ENCODE measurements around the gene PRDM15. TPM values are rescaled to one million over a fixed set of nuclear protein-coding genes. Genes with fewer than 3 reads are reported as not detected.
A peak's percentile ranks its signal among the peaks of the same experiment; 100 is the strongest.

PRDM15 gene
- total and polyA plus RNA-seq, 2 experiments from 2014 or later = 3.0 to 10.6 TPM

DNA sequence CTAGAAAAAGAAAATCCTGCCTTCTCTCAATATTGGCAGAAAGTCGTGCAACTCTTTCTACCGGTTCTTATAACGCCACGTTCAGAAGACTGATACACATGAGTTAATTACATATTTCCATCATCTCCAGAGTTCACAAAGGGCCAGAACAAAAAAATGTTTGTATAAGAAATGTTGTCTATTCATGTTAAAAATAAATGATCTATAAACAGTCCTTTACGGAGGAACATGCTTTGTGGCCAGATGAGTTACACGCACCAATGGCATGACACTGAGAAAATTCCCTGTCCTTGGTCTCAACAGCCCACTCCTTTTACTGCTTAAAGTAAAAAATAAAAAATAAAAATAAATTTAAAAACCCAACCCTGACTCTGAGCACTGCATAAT lies 45.2 kb upstream of the PRDM15 start:
- Histone ChIP-seq H3K27me3 (ENCODE audit: insufficient read depth) (no peaks in the 10 kb centered on the region), H3K79me2 (replicated peaks; ENCODE audit: insufficient read depth) (peaks cover 6% of the 10 kb centered on the region; the same call in 1 of the 2 replicates), H3K9me2 (ENCODE audit: insufficient read depth) (no peaks in the 10 kb centered on the region), H3K27ac (ENCODE audit: low read depth) (0 out of 2 replicates have a peak overlapping the region, but pooled peaks have one; percentile 34), H3F3A (replicated peaks; ENCODE audit: low read depth) (no peaks in the 10 kb centered on the region), H3K4me3 (no peak overlapping the region), H3K4me2 (no peak overlapping the region), H3K4me1 (ENCODE audit: insufficient read depth) (peaks cover 28% of the 10 kb centered on the region), H4K20me1 (replicated peaks; ENCODE audit: insufficient read depth) (no peaks in the 10 kb centered on the region), H3K36me3 (ENCODE audit: insufficient read depth) (no peaks in the 10 kb centered on the region), H2AFZ (no peak overlapping the region)
- H3K4me1 Mint-ChIP-seq = peaks cover 26% of the 10 kb centered on the region
- TF ChIP-seq EZH2phosphoT487 (IDR thresholded peaks at IDR 0.05; ENCODE audit: unreplicated experiment) (no peak), STAT1 (IDR thresholded peaks at IDR 0.05; ENCODE audit: unreplicated experiment) (no peak), NANOG (IDR thresholded peaks at IDR 0.05; ENCODE audit: borderline replicate concordance) (no peak), CREB1 (CRISPR knock-in tag; IDR thresholded peaks at IDR 0.05; ENCODE audit: low read depth) (no peak), EZH2 (IDR thresholded peaks at IDR 0.05; ENCODE audit: low read depth, unreplicated experiment) (no peak), JUNB (IDR thresholded peaks at IDR 0.05; ENCODE audit: unreplicated experiment) (no peak), POLR2AphosphoS5 (IDR thresholded peaks at IDR 0.05; ENCODE audit: low read depth) (no peak), ZNF114 (CRISPR knock-in tag; IDR thresholded peaks at IDR 0.05) (no peak), ZNF331 (CRISPR knock-in tag; IDR thresholded peaks at IDR 0.05; ENCODE audit: low read depth) (no peak)
- TF ChIP-seq, protein P1, sequence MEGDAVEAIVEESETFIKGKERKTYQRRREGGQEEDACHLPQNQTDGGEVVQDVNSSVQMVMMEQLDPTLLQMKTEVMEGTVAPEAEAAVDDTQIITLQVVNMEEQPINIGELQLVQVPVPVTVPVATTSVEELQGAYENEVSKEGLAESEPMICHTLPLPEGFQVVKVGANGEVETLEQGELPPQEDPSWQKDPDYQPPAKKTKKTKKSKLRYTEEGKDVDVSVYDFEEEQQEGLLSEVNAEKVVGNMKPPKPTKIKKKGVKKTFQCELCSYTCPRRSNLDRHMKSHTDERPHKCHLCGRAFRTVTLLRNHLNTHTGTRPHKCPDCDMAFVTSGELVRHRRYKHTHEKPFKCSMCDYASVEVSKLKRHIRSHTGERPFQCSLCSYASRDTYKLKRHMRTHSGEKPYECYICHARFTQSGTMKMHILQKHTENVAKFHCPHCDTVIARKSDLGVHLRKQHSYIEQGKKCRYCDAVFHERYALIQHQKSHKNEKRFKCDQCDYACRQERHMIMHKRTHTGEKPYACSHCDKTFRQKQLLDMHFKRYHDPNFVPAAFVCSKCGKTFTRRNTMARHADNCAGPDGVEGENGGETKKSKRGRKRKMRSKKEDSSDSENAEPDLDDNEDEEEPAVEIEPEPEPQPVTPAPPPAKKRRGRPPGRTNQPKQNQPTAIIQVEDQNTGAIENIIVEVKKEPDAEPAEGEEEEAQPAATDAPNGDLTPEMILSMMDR (conservative IDR thresholded peaks at IDR 0.05; ENCODE audit: low read depth in 2 of 2) = no peak
- TF ChIP-seq, protein P2, sequence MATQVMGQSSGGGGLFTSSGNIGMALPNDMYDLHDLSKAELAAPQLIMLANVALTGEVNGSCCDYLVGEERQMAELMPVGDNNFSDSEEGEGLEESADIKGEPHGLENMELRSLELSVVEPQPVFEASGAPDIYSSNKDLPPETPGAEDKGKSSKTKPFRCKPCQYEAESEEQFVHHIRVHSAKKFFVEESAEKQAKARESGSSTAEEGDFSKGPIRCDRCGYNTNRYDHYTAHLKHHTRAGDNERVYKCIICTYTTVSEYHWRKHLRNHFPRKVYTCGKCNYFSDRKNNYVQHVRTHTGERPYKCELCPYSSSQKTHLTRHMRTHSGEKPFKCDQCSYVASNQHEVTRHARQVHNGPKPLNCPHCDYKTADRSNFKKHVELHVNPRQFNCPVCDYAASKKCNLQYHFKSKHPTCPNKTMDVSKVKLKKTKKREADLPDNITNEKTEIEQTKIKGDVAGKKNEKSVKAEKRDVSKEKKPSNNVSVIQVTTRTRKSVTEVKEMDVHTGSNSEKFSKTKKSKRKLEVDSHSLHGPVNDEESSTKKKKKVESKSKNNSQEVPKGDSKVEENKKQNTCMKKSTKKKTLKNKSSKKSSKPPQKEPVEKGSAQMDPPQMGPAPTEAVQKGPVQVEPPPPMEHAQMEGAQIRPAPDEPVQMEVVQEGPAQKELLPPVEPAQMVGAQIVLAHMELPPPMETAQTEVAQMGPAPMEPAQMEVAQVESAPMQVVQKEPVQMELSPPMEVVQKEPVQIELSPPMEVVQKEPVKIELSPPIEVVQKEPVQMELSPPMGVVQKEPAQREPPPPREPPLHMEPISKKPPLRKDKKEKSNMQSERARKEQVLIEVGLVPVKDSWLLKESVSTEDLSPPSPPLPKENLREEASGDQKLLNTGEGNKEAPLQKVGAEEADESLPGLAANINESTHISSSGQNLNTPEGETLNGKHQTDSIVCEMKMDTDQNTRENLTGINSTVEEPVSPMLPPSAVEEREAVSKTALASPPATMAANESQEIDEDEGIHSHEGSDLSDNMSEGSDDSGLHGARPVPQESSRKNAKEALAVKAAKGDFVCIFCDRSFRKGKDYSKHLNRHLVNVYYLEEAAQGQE (IDR thresholded peaks at IDR 0.05; ENCODE audit: unreplicated experiment) = no peak
- TF ChIP-seq, protein P3, sequence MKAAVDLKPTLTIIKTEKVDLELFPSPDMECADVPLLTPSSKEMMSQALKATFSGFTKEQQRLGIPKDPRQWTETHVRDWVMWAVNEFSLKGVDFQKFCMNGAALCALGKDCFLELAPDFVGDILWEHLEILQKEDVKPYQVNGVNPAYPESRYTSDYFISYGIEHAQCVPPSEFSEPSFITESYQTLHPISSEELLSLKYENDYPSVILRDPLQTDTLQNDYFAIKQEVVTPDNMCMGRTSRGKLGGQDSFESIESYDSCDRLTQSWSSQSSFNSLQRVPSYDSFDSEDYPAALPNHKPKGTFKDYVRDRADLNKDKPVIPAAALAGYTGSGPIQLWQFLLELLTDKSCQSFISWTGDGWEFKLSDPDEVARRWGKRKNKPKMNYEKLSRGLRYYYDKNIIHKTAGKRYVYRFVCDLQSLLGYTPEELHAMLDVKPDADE (IDR thresholded peaks at IDR 0.05) = no peak
- no peak for ATAC-seq
- no peaks in the 10 kb centered on the region for H3K9me3 Mint-ChIP-seq
- no peaks in the 10 kb centered on the region for H3K36me3 Mint-ChIP-seq (ENCODE audit: low read depth)
- H3K4me3 Mint-ChIP-seq = no peak overlapping the region
- DNase-seq (ENCODE audit: low spot score) = no peak
- no peak overlapping the region for H3K27ac Mint-ChIP-seq
- H3K27me3 Mint-ChIP-seq (ENCODE audit: insufficient read depth, low read depth, poor library complexity) = peaks cover 8% of the 10 kb centered on the region

Data from GM23338 (cell line).